Retinal pigment epithelial cell (primary cell): Measurements from ENCODE around the gene MAP4K5.

Experiments used
- DNase-seq: peaks from one replicate; pipeline ENCODE4 v3.0.0-alpha.2; 2010; ENCODE audit warnings: low read depth
- H3K4me3 ChIP-seq: 2 replicates; pipeline ENCODE4 v1.5.1; 2011; ENCODE audit warnings: mild to moderate bottlenecking, low read length, control low read depth, moderate library complexity
- TF ChIP-seq, protein P1 (sequence below): conservative IDR thresholded peaks from 2 replicates; pipeline ENCODE4 v1.5.1; 2011; ENCODE audit warnings: low read depth, low read length, control low read depth, inconsistent platforms

MAP4K5 gene

DNA sequence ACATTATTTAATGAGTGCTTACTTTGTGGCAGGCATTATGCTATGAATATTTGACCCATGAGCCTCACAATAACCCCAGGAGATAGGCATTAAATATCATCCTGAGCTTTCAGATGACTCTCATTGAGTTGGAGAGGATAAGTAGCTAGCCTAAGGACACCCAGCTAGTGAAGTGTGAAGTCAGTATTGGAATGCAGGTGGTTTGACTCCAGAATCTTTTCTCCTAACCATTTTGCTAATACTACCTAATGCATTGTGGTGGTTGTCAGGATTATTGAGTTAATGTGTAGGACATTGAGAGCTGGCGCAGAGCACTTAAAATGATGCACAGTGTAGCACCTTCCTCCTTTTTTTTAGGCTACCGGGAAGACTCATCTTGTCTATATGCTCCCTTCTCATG, 131.9 kb downstream of the MAP4K5 start:
- H3K4me3 ChIP-seq: no peak overlapping the region
- TF ChIP-seq, protein P1, sequence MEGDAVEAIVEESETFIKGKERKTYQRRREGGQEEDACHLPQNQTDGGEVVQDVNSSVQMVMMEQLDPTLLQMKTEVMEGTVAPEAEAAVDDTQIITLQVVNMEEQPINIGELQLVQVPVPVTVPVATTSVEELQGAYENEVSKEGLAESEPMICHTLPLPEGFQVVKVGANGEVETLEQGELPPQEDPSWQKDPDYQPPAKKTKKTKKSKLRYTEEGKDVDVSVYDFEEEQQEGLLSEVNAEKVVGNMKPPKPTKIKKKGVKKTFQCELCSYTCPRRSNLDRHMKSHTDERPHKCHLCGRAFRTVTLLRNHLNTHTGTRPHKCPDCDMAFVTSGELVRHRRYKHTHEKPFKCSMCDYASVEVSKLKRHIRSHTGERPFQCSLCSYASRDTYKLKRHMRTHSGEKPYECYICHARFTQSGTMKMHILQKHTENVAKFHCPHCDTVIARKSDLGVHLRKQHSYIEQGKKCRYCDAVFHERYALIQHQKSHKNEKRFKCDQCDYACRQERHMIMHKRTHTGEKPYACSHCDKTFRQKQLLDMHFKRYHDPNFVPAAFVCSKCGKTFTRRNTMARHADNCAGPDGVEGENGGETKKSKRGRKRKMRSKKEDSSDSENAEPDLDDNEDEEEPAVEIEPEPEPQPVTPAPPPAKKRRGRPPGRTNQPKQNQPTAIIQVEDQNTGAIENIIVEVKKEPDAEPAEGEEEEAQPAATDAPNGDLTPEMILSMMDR: no peak
- DNase-seq: no peak

DNA sequence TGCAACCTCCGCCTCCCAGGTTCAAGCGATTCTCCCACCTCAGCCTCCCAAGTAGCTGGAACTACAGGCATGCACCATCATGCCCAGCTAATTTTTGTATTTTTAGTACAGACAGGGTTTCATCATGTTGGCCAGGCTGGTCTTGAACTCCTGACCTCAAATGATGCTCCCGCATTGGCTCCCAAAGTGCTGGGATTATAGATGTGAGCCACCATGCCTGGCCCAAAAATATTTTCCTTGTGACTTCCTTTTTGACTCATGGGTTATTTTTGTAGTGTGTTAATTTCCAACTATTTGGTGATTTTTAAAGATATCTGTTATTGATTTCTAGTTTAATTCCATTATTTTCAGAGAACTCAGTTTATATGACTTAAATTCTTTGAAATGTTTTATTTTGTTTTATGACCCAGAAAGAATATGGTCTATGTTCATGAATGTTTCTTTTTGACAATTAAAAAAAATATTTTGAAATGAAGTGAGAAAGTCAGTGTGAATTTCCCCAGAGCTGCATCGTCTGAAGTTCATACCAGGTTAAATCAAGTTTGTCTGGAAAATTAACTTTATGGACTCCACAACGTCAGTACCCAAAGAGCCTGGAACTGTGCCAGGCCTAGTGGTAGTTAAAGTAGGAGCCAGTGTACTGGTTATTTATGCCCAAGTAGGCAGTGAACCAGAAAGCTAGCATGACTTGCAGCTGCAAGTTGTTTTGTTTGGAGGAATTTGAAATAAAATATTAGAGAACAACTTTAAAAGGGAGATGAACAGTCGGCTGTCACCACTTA, 132.9 kb downstream of the MAP4K5 start:
- no peak overlapping the region for H3K4me3 ChIP-seq
- TF ChIP-seq, protein P1: no peak
- peak; percentile 69 for DNase-seq

DNA sequence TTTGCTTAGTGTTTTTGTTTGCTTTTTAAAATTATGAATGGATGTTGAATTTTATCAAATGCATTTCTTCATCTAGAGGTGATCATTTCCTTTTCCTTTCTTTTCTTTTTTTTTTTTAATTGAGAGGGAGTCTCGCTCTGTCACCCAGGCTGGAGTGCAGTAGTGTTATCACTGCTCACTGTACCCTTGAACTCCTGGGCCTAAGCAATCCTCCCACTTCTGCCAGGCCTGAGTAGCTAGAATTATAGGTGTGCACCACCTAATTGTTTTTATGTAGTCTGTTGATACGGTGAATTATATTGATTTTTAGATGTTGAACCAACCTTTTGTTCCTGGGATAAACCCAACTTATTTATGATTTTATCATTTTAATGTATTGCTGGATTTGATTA, 134.2 kb downstream of the MAP4K5 start:
- no peak for DNase-seq

DNA sequence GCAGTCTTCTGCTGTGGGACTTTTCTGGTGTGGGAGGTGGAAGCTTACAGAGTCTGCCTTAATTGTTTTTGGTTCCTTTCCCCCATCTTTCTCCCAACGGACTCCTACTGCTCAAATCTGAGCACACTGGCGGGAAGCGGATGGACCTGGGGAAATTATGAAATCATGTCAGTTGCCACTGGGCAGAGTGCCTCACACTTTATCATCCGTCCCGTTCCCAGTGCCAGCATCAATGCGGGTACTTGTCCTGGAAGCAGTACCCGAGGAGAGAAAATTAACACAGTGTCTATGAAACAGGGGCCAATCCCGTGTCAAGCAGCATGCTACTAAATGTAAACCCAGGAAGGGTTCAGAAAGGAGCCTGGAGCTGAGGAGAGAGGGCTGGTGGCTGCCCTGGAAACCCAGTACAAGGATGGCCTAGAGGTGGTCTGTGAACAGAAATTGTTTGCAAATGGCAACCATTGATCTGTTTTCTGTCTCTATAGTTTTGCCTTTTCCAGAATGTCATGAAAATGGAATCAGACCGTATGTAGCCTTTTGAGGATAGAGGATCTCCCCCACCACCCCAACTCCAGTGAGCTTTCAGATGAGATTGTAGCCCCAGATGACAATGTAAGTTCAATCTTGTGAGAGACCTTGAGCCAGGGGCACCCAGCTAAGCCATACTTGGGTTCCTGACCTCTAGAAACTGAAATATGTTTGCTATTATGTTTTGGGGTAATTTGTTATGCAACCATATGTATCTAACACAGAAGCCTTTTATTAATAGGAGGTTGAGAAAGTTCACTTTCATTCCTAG, 134.8 kb downstream of the MAP4K5 start:
- peak overlapping the region; percentile 61 for H3K4me3 ChIP-seq
- TF ChIP-seq, protein P1: no peak
- no peak for DNase-seq

More for the DNA sequence above, 134.2 kb downstream of the MAP4K5 start:
- TF ChIP-seq, protein P1: no peak
- H3K4me3 ChIP-seq: no peak overlapping the region

DNA sequence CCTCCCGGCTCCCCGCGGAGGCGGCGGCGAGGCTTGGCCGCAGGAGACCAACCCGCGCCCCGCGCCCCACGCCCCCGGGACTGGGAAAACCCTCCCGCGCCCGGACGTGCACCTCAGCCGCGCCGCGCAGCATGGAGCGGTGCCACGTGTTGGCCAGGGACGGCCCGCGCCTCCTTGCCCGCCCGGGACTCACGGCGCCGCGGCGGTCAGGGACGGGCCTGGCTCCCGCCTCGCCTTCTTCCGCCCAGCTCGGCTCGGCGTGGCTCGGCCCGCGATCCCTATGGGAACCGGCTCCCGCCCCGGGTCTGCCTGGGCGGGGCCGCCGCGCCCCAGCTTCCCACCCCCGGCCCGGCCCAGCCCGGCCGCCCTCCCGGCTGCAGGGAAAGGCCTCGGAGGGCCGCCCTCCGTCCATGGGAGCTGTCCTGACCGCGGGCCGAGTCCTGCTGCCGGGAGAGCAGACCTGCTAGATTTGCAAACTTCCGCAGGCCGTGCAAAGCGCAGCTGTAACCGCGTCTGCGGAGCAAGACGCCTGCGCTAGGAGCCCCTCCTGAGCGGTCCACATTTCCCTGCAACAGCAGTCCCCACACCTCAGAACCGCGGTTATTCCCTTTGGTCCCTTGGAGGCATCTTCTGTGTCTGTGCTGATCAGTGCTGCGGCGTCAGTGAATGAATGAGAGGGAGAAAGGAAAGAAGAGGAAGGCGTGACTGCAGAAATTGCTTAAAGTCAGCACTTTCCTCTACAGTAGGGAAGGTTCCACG, 135.6 kb downstream of the MAP4K5 start, which contains the start of gene CDKL1:
Gene CDKL1, minus strand, starts transcription at position 251 of the 759 bp plus-strand sequence. CDS start 1,013 bp downstream, outside the sequence.
- TF ChIP-seq, protein P1: no peak
- DNase-seq: no peak

DNA sequence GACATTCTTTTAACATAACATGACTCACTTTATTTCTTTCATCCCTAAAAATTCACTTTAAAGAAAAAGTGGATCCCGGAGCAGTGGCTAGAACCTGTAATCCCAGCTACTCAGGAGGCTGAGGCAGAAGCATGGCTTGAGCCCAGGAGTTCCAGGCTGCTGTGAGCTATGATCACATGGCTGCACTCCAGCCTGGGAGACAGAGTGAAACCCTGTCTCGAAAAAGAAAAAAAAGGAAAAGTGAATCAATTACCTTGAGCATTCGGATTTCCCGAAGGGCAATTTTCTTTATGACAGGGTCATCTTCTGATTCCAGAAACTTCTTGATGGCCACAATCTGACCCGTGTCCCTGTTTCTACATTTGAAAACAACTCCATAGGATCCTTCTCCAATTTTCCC, 136.9 kb downstream of the MAP4K5 start:
- TF ChIP-seq, protein P1: no peak
- DNase-seq: no peak
- peak overlapping the region; percentile 73 for H3K4me3 ChIP-seq

More for the DNA sequence above, 135.6 kb downstream of the MAP4K5 start, which contains the start of gene CDKL1:
- H3K4me3 ChIP-seq: peak within 1 kb of the TSS; percentile 73
